ENCODE data around the gene SIGLEC9.
"Not testable (repeated sequence)": the region's sequence is repeated elsewhere in the genome, so short reads cannot be mapped to it uniquely, and the experiment has no call there.

SIGLEC9 gene

DNA sequence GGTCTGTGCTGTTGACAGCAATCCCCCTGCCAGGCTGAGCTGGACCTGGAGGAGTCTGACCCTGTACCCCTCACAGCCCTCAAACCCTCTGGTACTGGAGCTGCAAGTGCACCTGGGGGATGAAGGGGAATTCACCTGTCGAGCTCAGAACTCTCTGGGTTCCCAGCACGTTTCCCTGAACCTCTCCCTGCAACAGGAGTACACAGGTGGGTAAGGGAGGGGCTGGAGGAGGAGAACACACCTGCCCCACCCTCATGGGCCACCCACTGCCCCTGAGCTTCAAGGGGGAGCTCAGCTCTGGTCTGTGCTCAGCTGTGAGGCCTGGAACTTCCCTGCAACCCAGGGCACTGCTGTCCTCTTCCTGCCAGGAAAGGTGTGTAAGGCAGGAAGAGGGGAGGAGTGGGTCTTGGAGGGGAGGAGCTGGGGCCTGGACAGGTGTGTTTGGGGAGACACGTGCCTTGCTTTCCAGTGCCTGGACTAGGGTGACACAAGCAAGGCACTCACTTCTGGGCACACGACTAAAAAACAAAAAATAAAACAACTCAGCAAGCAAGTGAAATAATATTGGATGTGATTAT is 21.3 kb downstream of the SIGLEC9 start:
- no peak for DNase-seq (ENCODE audit: low spot score)

DNA sequence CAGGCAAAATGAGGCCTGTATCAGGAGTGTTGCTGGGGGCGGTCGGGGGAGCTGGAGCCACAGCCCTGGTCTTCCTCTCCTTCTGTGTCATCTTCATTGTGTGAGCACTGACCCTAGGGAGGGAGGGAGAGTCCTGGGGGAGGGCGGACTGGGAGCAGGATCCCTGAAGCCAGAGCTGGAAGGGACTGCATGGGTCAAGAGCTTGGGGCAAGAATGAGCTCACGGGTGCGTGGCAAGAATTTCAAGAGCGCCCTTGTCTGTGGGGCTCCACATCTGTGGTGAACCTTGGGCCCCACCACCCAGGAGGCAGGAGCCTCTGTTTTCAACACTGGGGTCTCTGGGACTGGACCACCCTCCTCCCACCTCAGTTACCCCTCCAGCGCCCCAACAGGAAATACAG is 22.0 kb downstream of the SIGLEC9 start:
- no peak for DNase-seq (ENCODE audit: low spot score)

DNA sequence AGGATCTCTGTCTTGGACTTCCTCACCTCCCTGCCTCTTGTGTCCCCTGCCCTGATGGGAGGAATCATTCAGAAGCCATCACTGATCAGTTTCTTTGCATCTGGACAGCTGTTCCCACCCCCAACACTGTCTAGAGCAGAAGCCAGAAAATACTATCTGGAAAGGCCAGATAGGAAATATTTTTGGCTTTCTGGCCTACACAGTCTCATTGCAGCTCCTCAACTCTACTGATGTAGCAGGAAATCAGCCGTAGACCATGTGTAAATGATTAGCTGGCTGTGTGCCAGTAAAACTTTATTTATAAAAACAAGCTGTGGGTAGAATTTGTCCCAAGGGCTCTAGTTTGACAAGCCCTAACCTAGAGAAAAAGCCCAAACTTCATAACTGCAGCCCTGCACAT is 23.0 kb downstream of the SIGLEC9 start:
- DNase-seq (ENCODE audit: low spot score) = no peak

DNA sequence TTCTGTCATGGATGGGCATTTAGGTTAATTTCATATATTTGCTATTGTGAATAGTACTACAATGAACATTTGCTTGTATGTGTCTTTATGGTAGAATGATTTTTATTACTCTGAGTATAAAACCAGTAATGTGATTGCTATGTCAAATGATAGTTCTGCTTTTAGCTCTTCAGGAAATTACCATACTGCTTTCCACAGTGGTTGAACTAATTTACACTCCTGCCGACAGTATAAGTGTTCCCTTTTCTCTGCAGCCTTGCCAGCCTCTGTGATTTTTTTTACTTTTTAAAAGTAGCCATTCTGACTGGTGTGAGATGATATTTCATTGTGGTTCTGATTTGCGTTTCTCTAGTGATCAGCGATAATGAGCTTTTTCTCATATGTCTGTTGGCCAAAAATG is 23.9 kb downstream of the SIGLEC9 start:
- DNase-seq (ENCODE audit: low spot score) = no peak

DNA sequence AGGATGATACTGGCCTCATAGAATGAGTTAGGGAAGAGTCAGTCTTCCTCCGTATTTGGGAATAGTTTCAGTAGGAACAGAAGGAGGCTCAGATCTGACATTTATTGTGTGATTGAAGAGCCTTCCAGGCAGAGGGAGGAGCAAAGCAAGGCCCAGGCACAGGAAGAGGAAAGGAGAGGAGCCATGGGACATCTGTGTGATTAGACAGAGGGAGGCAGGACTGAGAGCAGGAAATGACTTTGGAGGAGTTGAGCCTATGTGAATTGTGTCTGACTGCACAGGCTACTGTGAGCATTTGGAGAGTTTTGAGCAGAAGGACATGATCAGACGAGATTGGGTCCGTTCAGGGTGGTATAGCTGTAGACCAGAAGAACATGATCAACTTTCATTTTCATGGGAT is 25.9 kb downstream of the SIGLEC9 start:
- no peak for DNase-seq (ENCODE audit: low spot score)

DNA sequence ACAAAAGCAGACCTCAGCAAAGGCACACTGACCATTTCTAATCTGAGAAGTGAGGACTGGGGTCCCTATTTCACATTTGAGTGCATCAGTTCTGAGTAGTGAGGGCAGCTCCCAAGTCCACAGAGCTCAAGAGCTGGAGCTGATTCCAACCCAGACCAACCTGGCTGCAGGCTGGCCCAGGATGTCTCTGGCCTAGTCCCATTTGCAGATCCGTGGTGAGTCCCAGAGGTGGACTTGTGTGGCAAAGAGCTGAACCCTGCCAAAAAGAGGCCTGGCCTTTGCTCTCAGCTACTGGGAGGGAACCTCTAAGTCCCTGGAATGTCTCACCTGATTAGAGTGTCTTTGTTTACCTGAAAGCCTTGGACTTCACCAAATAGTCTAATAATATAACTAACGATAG is 32.0 kb downstream of the SIGLEC9 start:
- DNase-seq (ENCODE audit: low spot score) = no peak

DNA sequence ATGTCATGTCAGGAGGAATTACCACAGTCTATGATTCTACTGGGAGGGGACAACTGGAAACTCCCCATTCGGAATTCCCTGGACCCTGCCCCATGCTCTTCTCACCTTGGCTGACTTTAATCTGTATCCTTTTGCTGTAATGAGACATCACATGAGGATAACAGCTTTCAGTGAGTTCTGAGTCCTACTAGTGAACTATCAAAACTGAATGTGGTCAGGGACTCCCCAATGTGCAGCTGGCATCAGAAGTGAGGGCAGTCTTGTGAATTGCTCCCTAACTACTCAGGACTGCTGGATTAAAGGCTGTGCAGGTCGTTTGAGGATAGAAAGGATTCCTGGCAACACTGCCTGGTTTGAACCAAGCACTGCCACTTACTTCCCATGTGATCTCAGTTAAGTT is 32.6 kb downstream of the SIGLEC9 start:
- DNase-seq (ENCODE audit: low spot score) = no peak

DNA sequence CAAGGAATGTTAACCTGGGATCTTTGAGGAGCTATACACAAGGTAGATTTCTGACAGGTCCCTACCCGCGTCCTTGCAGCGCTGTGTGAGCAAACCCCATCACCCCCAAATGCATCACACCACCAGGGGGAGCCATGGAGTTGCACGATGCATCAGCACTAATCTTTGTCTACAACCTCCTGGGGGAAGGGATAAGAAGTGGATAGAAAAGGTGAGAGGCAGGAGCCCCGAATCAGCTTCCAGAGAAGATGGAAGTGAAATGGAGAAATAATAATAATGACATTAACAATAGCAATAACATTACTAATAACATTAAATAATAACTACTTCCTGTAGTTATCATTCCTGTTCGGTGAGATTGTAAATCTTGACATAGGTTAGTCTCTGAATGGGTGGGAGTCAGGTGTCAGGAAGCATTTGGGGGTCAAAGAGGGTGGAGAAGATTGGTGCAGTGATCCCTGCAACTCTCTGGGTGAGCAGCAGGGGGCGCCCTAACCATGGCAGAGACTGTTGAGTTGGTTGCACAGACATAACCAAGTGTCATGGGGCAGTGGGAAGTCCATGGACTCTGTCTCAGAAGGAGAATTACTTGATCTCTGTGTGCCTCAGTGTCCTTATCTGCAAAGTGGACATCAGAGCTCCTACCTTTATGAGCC is 33.9 kb downstream of the SIGLEC9 start:
- DNase-seq (ENCODE audit: low spot score) = peak; percentile 44

DNA sequence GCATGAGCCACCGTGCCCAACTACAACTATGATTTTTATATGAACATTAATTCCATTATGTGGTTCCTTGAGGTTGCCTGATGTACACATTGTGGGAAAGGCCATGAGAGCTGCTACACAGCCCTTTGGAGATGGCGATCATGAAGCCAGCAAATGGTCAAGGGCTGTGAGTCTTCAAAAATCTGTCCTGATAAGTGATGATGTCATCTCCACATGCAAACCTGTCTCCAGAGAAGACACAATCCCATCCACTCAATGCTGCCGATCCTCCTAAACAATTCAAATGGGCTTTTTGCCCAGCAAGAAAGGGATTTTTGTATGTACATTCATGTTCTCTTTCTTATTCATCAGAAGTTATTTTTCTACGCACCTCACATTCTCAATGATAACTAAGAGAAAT is 35.0 kb downstream of the SIGLEC9 start:
- no peak for DNase-seq (ENCODE audit: low spot score)

DNA sequence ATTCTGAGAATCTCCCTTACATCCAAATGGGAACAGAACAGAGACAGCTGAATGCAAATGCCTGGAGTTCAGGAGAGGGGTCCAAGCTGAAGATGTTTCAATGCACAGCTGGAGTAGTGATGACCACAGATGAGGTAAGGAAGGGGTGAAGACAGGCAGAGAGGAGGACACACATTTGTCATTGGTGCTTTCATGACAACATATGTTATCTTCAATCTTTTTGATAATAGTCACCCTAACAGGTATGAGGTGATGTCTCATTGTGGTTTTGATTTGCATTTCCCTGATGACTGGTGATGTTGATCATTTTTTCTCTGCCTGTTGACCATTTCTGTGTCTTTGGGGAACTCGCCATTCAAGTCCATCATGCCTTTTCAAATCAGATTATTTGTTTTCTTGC is 36.6 kb downstream of the SIGLEC9 start:
- no peak for DNase-seq (ENCODE audit: low spot score)

DNA sequence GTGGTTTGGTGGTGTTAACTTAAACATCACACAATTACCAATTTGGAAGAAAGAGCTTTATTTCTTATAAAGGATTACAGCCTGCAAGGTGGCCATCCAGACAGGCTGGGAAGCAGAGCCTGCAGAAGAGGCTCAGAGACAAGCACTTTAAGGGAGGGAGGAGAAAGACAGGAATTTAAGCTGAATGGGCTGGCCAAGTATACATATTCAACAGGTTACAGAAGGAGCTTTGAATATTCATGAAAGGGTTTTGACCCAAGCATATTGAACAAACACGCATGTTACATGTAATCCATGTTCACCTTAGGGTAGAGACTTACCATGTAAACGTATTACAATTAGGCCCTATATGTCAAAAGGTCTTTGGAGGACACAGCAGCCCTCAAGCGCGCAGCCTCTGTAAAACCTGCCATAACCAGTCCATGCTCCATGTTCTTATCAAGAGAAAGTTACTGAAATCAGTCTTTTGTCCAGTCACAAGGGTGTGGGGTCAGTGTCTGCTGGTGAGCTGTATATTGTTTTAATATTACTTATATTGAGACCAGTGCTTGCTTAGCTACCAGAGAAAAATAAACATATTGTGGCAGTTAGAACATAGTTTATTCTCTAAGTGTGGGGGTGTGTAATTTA is 37.3 kb downstream of the SIGLEC9 start:
- no peak for DNase-seq (ENCODE audit: low spot score)

DNA sequence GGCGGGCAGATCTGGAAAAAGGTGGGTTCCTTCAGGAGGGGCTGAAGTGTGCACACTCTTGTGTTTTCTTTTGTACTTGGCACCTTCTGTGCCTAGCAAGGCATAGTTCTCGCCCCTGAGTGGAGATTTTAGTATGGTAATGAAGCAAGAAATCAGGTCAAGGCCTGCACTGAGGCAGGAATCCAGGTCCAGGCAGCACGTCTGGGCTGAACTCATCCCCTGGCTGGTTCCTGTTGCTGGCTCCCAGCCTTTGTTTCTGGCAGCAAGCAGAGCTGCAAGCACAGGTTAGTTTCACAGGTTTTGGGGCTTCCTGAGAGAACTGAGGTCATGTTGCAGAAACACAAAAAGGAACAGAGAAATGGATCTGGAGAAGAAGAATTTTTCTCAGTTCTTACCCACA is 38.6 kb downstream of the SIGLEC9 start:
- no peak for DNase-seq (ENCODE audit: low spot score)

DNA sequence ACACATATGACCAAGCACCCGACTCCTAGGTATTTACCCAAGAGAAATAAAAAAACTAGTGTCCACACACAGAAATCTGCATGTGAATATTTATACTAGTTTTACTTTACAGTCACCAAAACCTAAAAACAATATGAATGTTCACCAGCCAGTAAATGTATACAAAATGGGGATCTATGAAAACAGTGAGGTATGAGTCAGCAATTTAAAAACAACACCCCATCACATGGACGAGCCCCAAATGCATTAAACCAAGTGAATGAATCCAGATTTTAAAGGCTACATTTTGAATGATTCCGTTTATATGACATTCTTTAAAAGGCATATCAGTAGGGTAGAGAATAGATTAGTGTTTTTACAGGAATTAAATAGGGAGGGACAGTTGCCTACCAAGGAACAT is 39.5 kb downstream of the SIGLEC9 start:
- no peak for DNase-seq (ENCODE audit: low spot score)

DNA sequence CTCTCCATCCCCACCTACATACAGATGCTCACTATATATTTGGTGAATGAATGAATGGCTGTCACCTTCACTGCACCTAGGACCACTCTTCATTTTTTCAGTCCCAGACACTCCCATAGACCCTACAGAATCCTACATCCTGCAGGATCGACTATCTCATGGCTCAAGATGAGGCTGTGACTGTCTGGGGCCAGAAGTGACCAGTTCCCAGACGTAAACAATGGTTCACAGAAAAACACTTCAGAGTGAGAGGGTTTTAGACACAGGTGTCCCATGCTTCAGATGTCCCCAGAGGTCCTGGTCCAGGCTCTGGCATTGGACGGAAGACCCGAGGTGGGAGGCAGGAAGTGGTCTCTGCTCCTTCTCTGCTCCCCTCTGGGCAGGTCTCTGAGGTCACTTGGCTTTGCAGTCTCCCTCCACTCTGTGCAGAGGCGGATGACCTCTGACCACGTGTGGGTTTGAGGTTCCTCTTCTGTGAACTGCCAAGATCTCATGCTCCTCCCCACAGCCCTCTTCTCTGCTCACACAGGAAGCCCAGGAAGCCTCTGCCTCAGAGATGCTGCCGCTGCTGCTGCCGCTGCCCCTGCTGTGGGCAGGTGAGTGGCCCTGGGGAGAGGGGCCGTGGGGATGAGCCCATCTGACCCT is 42.3 kb downstream of the SIGLEC9 start:
- no peak for DNase-seq (ENCODE audit: low spot score)

DNA sequence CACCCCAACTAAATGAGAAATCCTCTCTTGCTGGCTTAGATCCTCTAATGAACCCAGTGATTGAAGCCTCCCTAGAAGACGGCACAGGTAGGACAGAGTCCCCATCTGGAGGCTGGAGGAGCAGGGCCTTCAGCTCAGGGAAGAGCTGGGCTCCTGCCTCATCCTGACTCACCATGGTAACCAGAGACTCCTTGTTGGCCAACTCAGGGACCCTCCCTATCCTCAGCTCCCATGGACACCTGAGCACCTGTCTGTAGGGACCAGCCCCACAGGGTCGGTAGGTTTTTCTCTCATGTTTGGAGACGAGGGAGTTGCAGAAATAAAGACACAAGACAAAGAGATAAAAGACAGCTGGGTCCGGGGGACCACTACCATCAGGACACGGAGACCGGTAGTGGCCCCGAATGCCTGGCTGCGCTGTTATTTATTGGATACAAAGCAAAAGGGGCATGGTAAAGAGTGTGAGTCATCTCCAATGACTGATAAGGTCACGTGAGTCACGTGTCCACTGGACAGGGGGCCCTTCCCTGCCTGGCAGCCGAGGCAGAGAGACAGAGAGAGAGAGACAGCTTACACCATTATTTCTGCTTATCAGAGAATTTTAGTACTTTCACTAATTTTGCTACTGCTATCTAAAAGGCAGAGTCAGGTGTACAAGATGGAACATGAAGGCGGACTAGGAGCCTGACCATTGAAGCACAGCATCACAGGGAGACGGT is 44.0 kb downstream of the SIGLEC9 start:
- DNase-seq (ENCODE audit: low spot score) = no peak

DNA sequence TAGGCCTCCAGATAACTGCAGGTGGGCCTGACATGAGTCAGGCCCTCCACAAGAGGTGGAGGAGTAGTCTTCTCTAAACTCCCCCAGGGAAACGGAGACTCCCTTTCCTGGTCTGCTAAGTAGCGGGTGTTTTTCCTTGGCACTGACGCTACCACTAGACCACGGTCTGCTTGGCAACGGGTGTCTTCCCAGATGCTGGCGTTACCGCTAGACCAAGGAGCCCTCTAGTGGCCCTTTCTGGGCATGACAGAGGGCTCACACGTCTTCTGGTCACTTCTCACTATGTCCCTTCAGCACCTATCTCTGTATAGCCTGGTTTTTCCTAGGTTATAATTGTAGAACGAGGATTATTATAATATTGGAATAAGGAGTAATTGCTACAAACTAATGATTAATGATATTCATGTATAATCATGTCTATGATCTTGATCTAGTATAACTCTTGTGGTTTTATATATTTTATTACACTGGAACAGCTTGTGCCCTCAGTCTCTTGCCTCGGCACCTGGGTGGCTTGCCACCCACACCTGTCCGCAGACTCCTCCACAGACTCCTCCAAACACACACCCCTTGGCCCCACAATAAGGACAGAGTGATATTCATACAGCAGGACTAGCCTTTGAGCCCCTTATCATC is 44.7 kb downstream of the SIGLEC9 start:
- DNase-seq (ENCODE audit: low spot score) = not testable (repeated sequence)

DNA sequence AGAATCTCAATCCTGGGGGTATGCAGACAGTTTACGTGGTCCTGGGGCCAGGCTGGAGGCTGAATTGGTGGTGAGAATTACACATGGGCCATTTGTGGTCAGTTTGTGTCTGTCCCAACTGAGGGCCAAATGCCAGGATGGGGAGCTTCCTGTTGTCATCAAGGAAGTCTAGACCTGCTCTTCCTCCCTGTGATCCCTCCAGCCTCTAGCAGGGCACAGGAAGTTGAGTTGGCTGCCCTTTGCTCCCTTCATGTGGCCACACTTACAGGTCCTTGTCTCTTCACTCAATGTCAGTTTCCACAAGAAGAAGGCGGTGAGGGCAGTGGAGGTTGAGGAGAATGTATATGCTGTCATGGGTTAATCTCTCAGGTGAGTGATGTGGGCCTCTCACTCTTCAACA is 47.5 kb downstream of the SIGLEC9 start:
- DNase-seq (ENCODE audit: low spot score) = no peak

DNA sequence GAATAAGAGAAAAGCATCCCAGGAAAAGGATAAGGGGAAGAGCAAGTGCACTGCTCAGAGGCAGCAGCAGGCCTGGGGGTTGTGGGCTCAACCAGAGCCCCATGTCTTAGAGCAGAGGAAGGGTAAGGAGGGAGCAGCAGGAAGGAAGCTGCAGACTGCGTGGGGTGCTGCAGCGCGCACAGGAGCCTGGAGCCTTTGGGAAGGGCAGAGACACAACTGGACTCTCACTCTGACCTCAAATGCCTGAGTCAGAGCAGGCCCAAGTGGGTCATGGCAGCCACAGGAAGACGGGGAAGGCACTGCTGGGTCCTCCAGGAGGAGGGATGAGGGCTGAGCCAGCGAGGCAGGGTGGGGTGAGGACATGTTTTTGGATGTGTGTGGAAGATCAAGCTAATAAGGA is 49.0 kb downstream of the SIGLEC9 start:
- no peak for DNase-seq (ENCODE audit: low spot score)

DNA sequence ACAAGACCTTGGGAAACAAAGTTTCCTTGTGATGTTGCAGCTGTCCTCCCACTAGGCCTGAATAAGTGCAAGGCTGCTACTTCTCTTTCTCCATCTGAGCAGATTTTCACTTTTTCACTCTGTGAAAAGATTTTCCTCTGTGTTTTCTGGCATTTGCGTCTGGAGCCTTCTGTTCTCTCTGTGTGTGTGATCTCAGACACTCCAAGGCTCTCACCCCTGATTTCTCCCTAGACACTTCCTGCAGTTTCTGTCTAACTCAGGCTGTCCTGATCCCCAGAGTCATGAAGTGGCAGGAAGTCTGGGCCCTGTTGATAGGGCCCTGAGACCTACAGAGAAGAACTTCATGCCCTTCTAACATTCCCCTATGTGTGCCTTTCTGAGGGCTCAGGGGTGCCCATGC is 54.5 kb downstream of the SIGLEC9 start:
- no peak for DNase-seq (ENCODE audit: low spot score)

All from GM03348 (cell line).